HUDEP-2 (cell line): ENCODE results near the gene TUBB8B.
"Not testable (repeated sequence)": the region's sequence is repeated elsewhere in the genome, so short reads cannot be mapped to it uniquely, and the experiment has no call there.

Experiments used
- DNase-seq, 76 experiments: peaks; one replicate each; lab custom pipeline; 2025; ENCODE audit not compliant: unreplicated experiment in 76 of 76; lab: John Stamatoyannopoulos, UW

The TUBB8B gene

DNA sequence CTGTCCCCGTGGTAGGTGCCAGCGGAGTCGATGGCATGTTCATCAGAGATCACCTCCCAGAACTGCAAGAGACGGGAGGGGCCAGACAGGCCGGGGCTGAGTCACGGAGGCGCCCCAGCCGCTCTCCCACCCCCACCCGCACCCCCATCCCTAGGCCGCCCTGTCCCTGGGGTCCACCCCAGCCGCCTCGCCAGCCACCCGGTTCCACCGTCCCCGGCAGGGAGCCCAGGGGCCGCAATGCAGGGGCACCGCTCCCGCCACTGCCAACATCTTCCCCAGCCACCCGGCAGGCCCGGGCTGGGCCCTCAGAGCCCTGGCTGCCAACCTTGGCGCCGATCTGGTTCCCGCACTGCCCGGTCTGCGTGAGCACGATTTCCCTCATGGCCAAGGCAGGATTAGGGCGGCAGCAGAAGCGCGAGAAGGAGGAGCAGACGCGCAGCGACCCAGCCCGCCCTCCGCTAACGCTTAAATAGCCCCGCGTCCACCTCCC, at the start of gene TUBB8B:
Gene TUBB8B (minus strand): TSS at position 440 of the 490 bp plus-strand sequence. CDS start 58 bp downstream, at position 382.
- not testable (repeated sequence) for DNase-seq

- DNase-seq, result not testable (repeated sequence)
These were observed 48.0 kb upstream of the TUBB8B start for GRCh38 chr18:97252-97914.

DNA sequence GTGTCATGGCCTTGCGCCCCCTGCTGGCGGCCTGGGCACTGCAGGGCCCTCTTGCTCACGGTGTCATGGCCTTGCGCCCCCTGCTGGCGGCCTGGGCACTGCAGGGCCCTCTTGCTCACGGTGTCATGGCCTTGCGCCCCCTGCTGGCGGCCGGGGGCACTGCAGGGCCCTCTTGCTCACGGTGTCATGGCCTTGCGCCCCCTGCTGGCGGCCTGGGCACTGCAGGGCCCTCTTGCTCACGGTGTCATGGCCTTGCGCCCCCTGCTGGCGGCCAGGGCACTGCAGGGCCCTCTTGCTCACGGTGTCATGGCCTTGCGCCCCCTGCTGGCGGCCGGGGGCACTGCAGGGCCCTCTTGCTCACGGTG, 47.3 kb upstream of the TUBB8B start:
- not testable (repeated sequence) for DNase-seq

DNA sequence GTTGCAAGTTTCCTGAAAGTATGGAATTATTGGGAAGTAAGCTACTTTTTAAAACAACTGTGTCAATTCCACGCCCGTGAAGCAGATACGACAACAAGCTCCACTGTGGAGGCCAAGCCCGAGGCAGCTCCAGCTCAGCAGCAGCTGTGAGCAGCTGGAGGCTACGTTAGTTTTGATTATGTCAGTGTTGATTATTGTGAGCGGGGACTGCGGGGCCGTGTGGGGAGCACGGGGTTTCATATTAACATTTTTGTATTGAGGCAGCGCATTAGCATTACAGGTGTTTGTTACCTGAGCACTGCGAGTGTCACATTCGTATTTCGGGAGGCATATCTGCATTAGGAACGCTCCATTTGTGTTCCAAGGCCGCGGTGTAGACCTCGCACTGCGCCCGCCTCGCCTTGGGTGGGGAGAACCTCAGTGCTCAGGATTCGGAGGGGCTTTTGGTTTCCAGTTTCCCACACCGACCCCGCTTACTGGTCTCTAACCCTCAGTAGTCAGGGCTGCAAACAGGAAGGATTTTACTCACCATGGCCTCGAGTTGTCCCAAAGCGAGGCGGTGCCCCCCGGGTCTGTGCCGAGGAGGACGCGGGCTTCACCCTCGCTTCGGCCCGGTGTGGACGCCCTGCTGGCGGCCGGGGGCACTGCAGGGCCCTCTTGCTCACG, 46.8 kb upstream of the TUBB8B start:
- DNase-seq, result not testable (repeated sequence)

- not testable (repeated sequence) for DNase-seq
These were observed 46.2 kb upstream of the TUBB8B start for GRCh38 chr18:95580-95979.

DNA sequence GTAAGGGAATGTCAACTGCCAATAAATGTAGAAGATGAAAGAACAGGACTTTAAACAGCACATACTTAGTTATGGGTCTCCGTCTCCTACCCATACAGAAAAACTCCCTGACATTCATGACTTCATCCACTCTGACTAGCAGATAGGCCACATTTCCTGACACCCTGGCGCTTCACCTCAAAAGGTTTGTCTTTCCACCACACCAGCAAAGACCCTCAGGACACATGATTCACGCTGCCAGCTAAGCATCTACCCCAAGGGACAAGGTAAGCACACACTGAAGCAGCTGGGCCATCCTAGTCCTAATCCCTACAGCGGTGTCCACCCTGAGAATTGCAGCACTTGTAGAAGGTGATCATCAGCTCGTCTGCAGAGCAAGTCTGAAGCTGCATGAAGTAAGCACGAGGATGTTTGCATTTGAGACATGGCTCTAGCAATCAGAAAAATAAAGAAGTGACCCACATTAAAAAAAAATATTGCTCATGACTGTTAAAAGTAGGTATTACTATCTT, 44.5 kb upstream of the TUBB8B start:
- not testable (repeated sequence) for DNase-seq

GRCh38 chr18:91561-91960, 42.1 kb upstream of the TUBB8B start:
- DNase-seq, result peak in 1 of 76 experiments; percentile 3

- DNase-seq, result not testable (repeated sequence)
These were observed 41.2 kb upstream of the TUBB8B start for GRCh38 chr18:90396-91193.

GRCh38 chr18:89124-89523, 39.7 kb upstream of the TUBB8B start:
- DNase-seq, result not testable (repeated sequence)

GRCh38 chr18:84801-85200, 35.4 kb upstream of the TUBB8B start:
- not testable (repeated sequence) for DNase-seq

- DNase-seq, result not testable (repeated sequence)
These were observed 33.3 kb upstream of the TUBB8B start for GRCh38 chr18:82626-83209.

- not testable (repeated sequence) for DNase-seq
These were observed 31.5 kb upstream of the TUBB8B start for GRCh38 chr18:80881-81280.

DNA sequence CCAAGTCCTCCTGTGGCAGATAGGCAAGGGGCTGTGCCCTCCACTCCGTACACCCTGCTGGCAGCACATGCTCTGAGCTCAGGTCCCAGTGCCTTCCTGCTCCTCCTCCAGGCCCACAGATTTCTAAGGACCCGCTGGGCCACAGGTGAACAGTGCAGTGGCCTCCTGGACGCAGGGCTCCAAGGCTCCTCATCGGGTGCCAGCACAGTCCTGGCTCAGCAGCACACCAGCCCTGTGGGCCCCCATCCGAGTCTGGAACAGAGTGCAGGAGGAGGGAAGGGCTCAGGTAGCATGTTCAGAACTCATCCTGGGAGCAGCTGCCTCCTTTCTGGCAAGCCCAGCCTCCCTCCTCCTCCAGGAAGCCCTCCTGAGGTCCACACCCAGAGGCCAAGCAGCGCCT, 30.8 kb upstream of the TUBB8B start:
- not testable (repeated sequence) for DNase-seq

DNA sequence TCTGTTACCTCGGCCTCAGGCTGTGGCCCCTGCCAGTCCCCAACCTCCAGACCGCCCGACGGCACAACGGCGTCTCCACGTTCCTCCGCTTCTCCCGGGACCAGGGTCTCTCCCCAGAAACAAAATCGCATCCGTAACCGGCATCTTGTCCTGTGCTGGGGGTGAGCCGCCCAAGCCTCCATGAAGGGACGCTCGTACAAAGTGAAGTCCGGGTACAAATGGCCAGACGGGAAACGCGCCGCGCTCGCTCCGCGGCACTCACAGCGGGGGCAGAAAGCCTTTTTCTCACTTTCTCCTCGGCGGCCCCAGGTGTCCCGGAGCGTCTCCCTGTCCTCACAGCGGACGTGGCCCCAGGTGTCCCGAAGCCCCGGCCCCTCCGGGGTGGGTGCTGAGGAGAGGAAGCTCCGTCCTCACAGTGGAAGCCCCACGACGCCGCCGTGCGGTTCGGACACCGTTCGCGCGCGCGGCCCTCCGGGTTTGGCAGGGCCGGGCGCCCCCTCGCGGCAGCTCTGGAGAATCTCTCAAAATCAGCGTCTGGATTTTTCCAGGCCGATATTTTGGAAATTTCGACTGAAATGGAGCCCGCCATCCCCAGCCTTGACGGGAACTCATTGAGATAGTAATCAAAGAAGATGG, 26.2 kb upstream of the TUBB8B start:
- not testable (repeated sequence) for DNase-seq

GRCh38 chr18:73181-73777, 23.9 kb upstream of the TUBB8B start:
- DNase-seq, result not testable (repeated sequence)

- not testable (repeated sequence) for DNase-seq
These were observed 18.3 kb upstream of the TUBB8B start for GRCh38 chr18:67701-68100.

GRCh38 chr18:64279-64678, 14.9 kb upstream of the TUBB8B start:
- DNase-seq, result not testable (repeated sequence)

DNA sequence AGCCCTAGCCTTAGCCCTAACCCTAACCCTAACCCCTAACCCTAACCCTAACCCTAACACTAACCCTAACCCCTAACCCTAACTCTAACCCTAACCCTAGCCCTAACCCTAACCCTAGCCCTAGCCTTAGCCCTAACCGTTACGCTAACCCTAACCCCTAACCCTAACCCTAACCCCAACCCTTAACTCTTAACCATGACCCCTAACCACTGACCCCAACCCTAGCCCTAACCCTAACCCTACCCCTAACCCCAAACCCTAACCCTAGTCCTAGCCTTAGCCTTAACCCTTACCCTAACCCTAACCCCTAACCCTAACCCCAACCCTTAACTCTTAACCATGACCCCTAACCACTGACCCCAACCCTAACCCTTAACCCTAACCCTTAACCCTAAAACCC, 14.2 kb upstream of the TUBB8B start:
- not testable (repeated sequence) for DNase-seq

- DNase-seq, result not testable (repeated sequence)
These were observed 5.0 kb upstream of the TUBB8B start for GRCh38 chr18:54388-54787.

DNA sequence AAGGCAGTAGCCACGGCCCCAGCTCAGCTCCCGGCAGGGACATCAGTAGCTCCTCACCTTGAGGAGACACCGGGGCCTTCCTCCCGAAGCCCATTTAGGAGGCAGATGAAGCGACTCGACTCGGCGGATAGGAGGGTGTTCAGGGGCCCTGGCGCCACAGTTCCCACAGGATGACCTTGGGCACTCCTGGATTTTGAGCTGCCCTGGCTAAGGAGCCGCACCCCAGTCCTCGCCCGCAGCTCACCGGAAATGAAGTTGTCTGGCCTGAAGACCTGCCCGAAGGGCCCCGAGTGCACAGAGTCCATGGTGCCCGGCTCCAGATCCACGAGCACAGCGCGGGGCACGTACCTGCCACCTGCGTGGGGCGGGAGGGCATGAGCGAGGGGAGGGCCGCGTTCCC, 719 bp downstream of the TUBB8B start:
- not testable (repeated sequence) for DNase-seq
